ENCODE measurements around the gene TNP1.

TNP1 gene

GRCh38 chr2:216855079-216855478, 4.8 kb downstream of the TNP1 start:
- DNase-seq (ENCODE audit: extremely low spot score): no peak
- CTCF ChIA-PET: no interaction called here
- POLR2A ChIA-PET: no interaction called here
- TF ChIP-seq BHLHE40 (IDR thresholded peaks at IDR 0.05; ENCODE audit: borderline replicate concordance) (no peak), SP1 (IDR thresholded peaks at IDR 0.05) (no peak), ARNT (IDR thresholded peaks at IDR 0.05) (no peak), FOXM1 (IDR thresholded peaks at IDR 0.05; ENCODE audit: borderline replicate concordance) (no peak), CTBP1 (IDR thresholded peaks at IDR 0.05; ENCODE audit: borderline replicate concordance) (no peak), LEF1 (IDR thresholded peaks at IDR 0.05; ENCODE audit: borderline replicate concordance) (no peak), HDGF (IDR thresholded peaks at IDR 0.05; ENCODE audit: borderline replicate concordance) (no peak), ZNF384 (IDR thresholded peaks at IDR 0.05) (no peak), SUZ12 (IDR thresholded peaks at IDR 0.05) (no peak)

GRCh38 chr2:216851486-216852090, 8.3 kb downstream of the TNP1 start:
- no peak for DNase-seq (ENCODE audit: extremely low spot score)
- CTCF ChIA-PET: no interaction called here
- TF ChIP-seq BHLHE40 (IDR thresholded peaks at IDR 0.05; ENCODE audit: borderline replicate concordance) (no peak), ELF4 (IDR thresholded peaks at IDR 0.05) (no peak)
- POLR2A ChIA-PET: no interaction called here

GRCh38 chr2:216850665-216851322, 9.1 kb downstream of the TNP1 start:
- CTCF ChIA-PET: no interaction called here
- TF ChIP-seq ELF4 (IDR thresholded peaks at IDR 0.05): no peak
- no peak for TF ChIP-seq NFRKB (IDR thresholded peaks at IDR 0.05)
- no peak for TF ChIP-seq HDGF (IDR thresholded peaks at IDR 0.05; ENCODE audit: borderline replicate concordance)
- no peak for TF ChIP-seq L3MBTL2 (conservative IDR thresholded peaks at IDR 0.05)
- no peak for TF ChIP-seq PKNOX1 (IDR thresholded peaks at IDR 0.05)
- no peak for TF ChIP-seq FOXA1 (IDR thresholded peaks at IDR 0.05)
- no peak for TF ChIP-seq BHLHE40 (IDR thresholded peaks at IDR 0.05; ENCODE audit: borderline replicate concordance)
- TF ChIP-seq FOXK2 (IDR thresholded peaks at IDR 0.05): no peak
- TF ChIP-seq FOXM1 (IDR thresholded peaks at IDR 0.05; ENCODE audit: borderline replicate concordance): no peak
- no peak for TF ChIP-seq CTBP1 (IDR thresholded peaks at IDR 0.05; ENCODE audit: borderline replicate concordance)
- no peak for TF ChIP-seq ZNF384 (IDR thresholded peaks at IDR 0.05)
- TF ChIP-seq TARDBP (IDR thresholded peaks at IDR 0.05): no peak
- TF ChIP-seq ARNT (IDR thresholded peaks at IDR 0.05): no peak
- no peak for DNase-seq (ENCODE audit: extremely low spot score)
- POLR2A ChIA-PET: no interaction called here

- TF ChIP-seq FOXM1 (IDR thresholded peaks at IDR 0.05; ENCODE audit: borderline replicate concordance) (no peak), LEF1 (IDR thresholded peaks at IDR 0.05; ENCODE audit: borderline replicate concordance) (no peak), TARDBP (IDR thresholded peaks at IDR 0.05) (no peak), HDGF (IDR thresholded peaks at IDR 0.05; ENCODE audit: borderline replicate concordance) (no peak), PKNOX1 (IDR thresholded peaks at IDR 0.05) (no peak), FOXA1 (IDR thresholded peaks at IDR 0.05) (no peak), NFRKB (IDR thresholded peaks at IDR 0.05) (no peak), SUZ12 (IDR thresholded peaks at IDR 0.05) (no peak), BHLHE40 (IDR thresholded peaks at IDR 0.05; ENCODE audit: borderline replicate concordance) (no peak), SP1 (IDR thresholded peaks at IDR 0.05) (no peak), ARNT (IDR thresholded peaks at IDR 0.05) (no peak), FOXK2 (IDR thresholded peaks at IDR 0.05) (no peak), L3MBTL2 (conservative IDR thresholded peaks at IDR 0.05) (no peak), CTBP1 (IDR thresholded peaks at IDR 0.05; ENCODE audit: borderline replicate concordance) (no peak), ELF4 (IDR thresholded peaks at IDR 0.05) (no peak), ZNF384 (IDR thresholded peaks at IDR 0.05) (no peak)
- CTCF ChIA-PET: no interaction called here
- POLR2A ChIA-PET: no interaction called here
- no peak for DNase-seq (ENCODE audit: extremely low spot score)
Observed at GRCh38 chr2:216849987-216850386, 9.9 kb downstream of the TNP1 start.

DNA sequence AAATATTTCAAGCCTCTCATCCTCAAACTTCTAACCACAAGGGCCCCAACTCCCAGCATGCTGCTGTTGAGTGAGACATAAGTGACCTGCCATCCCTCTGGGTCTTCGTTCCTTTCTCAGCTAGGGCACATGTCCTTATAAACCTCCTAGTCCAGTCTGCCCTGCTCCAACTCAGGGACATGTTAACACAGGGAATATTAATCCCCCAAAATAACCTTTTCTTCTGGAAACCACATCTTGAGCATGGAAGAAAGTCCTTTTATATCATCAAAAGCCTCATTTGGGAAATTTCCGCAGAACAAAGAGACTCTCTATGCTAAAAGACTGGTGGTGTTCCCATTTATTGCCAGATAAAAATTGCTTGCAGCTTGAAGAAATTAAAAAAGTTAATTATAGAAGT, 14.4 kb downstream of the TNP1 start:
- ChIA-PET CTCF (no interaction called here), POLR2A (no interaction called here)
- TF ChIP-seq BHLHE40 (IDR thresholded peaks at IDR 0.05; ENCODE audit: borderline replicate concordance) (no peak), SUZ12 (IDR thresholded peaks at IDR 0.05) (no peak), ARNT (IDR thresholded peaks at IDR 0.05) (no peak), TARDBP (IDR thresholded peaks at IDR 0.05) (no peak), ELF4 (IDR thresholded peaks at IDR 0.05) (no peak), NFRKB (IDR thresholded peaks at IDR 0.05) (no peak)
- no peak for DNase-seq (ENCODE audit: extremely low spot score)

DNA sequence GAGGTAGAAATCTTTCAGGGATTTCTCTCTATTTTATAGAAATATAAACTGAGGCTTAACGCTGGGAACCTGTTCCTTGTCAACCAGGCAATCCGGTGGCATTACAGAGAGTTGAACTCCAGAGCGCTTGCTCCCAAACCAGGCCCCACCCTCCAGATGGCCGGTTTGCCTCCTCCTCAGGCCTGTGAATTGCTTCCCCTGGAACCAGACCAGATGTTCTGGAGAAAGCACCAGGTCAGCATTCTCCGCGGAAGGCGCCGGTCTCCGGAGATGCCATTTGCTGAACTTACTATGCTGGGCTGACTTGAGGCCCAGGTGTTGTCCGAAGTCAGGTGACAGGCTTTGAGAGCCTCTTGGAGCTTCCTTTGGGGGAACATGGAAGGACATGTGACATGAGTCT, 17.2 kb downstream of the TNP1 start:
- TF ChIP-seq LEF1 (IDR thresholded peaks at IDR 0.05; ENCODE audit: borderline replicate concordance): no peak
- no peak for TF ChIP-seq CTBP1 (IDR thresholded peaks at IDR 0.05; ENCODE audit: borderline replicate concordance)
- TF ChIP-seq L3MBTL2 (conservative IDR thresholded peaks at IDR 0.05): no peak
- TF ChIP-seq FOXK2 (IDR thresholded peaks at IDR 0.05): no peak
- no peak for TF ChIP-seq ZNF384 (IDR thresholded peaks at IDR 0.05)
- no peak for TF ChIP-seq BHLHE40 (IDR thresholded peaks at IDR 0.05; ENCODE audit: borderline replicate concordance)
- no peak for TF ChIP-seq PKNOX1 (IDR thresholded peaks at IDR 0.05)
- TF ChIP-seq SP1 (IDR thresholded peaks at IDR 0.05): no peak
- CTCF ChIA-PET: no interaction called here
- no peak for DNase-seq (ENCODE audit: extremely low spot score)
- POLR2A ChIA-PET: no interaction called here
